Psoas muscle (tissue), 8 donors: ENCODE measurements around the gene MESP1. TPM values are rescaled to one million over a fixed set of nuclear protein-coding genes. Genes with fewer than 3 reads are reported as not detected.
A peak's percentile ranks its signal among the peaks of the same experiment; 100 is the strongest.

Source experiments
- ATAC-seq, 4 donors: fragments of 200-7000 bp; cut with Tn5 transposase; one replicate each; pipeline ENCODE4 v1.9.1; 2020; ENCODE audit warnings: moderate library complexity in 3 of 4, mild to moderate bottlenecking in 2 of 4
- DNase-seq, 2 donors: peaks; one replicate each; pipeline ENCODE4 v3.0.0-alpha.2; 2020
- H3K27ac ChIP-seq: fragments of 200-600 bp; one replicate; pipeline ENCODE4 v1.8.0; 2022
- H3K27me3 ChIP-seq, 3 donors: fragments of 200-600 bp in 1 of 3; one replicate each; pipeline versions ENCODE4 v1.6.1 to v1.8.0; 2013 to 2022; ENCODE audit warnings: low read length in 2 of 3, mild to moderate bottlenecking in 2 of 3, moderate library complexity in 1 of 3; ENCODE audit not compliant: insufficient read depth in 3 of 3
- H3K36me3 ChIP-seq, 2 donors: fragments of 200-600 bp in 1 of 2; one replicate each; pipeline versions ENCODE4 v1.6.1 to v1.8.0; 2013 to 2022; ENCODE audit warnings: low read depth in 1 of 2, mild to moderate bottlenecking in 1 of 2, moderate library complexity in 1 of 2; ENCODE audit not compliant: insufficient read depth in 1 of 2
- H3K4me1 ChIP-seq: fragments of 200-600 bp; one replicate; pipeline ENCODE4 v1.8.0; 2022
- H3K4me3 ChIP-seq: fragments of 200-600 bp; one replicate; pipeline ENCODE4 v1.8.0; 2022; ENCODE audit warnings: mild to moderate bottlenecking
- H3K9me3 ChIP-seq: fragments of 200-600 bp; one replicate; pipeline ENCODE4 v1.8.0; 2022
- whole genome bisulfite sequencing, 3 donors: extraction: QIAGEN DNeasy Blood & Tissue Kit; methylation state at CpG; one replicate each; pipeline versions ENCODE4 v1.1.6 to v1.1.7; 2013; 5-methylcytosine and 5-hydroxymethylcytosine counted together
- intact Hi-C, 2 donors: fragments of 100-400 bp; cut with DNase I; formaldehyde crosslinking; loops; one replicate each; pipeline versions ENCODE4 v1.11.0 to v1.14.2; 2022
- polyA plus RNA-seq, 3 donors: library from polyadenylated mRNA; stranded (reverse); fragments of 200-250 nt; gene quantifications; one replicate each; pipeline ENCODE4 v1.2.3, GENCODE V29; 2013
- total RNA-seq, 4 donors: library from RNA; stranded (reverse); fragmentation: NEBNext Ultra II Directional in 2 of 4; extraction: Animal tissue kit (Norgen Biotek cat#: 25700) in 2 of 4; gene quantifications; one replicate each; pipeline versions ENCODE4 v1.2.1 to v1.2.4, GENCODE V29; 2021 to 2023
- TF ChIP-seq, protein P1 (sequence below): fragments of 200-600 bp; IDR thresholded peaks from one replicate; pipeline ENCODE4 v1.8.0; 2022; ENCODE audit warnings: antibody characterized with exemption
- donor health status: healthy with polysubstance abuse.
- donor health status: DM: no; HTN: no; CAD: no; lungs with moderate emphysema.
- donor health status: Bipolar disorder and iron deficiency.
- donor health status: healthy.
- donor health status: DM: yes; HTN: yes; CAD: no.
- donor health status: DM: no; HTN: no; CAD: no.
- donor health status: DM: no; HTN: no; CAD: no.
- donor health status: DM: yes; HTN: yes; CAD: no.

Gene MESP1
- total and polyA plus RNA-seq, 7 donors: 2.5 to 33.6 (median 11.7) TPM

DNA sequence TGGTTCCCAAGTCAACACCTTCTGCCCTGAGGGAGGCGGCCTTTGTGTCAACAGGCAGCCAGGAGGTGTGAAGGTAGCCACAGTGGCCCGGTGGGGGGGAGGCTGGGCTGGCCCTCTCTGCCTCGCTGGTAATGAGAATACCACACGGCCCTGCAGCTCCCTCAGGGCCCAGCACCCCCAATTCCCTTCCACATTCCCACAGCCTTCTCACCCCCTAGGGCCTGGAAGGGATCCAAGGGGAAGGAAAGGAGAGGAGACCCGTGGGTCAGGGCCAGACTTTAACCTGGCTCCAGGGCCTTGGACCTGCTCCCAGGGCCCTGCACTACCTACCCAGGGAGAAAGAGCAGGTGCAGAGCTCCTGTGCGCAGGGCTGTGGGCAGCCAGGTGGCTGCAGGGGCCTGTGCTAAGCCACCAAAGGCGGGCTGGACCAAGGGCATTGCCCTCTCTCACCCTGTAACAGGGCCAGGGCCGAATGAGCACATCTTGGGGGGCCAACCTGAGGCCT, 16.4 kb upstream of the MESP1 start:
- intact Hi-C loops: no loop called here
- H3K27me3 ChIP-seq: no peaks in the 10 kb centered on the region
- H3K4me3 ChIP-seq: no peak overlapping the region
- ATAC-seq: peak in 3 of 4 donors; percentile 9 to 24 (median 15)
- DNase-seq: no peak
- no peaks in the 10 kb centered on the region for H3K9me3 ChIP-seq
- WGBS, 3 donors: 68 to 71% (median 69%) methylated on average over 8 of the region's 8 CpGs
- no peaks in the 10 kb centered on the region for H3K36me3 ChIP-seq
- H3K27ac ChIP-seq: no peak overlapping the region
- TF ChIP-seq, protein P1, sequence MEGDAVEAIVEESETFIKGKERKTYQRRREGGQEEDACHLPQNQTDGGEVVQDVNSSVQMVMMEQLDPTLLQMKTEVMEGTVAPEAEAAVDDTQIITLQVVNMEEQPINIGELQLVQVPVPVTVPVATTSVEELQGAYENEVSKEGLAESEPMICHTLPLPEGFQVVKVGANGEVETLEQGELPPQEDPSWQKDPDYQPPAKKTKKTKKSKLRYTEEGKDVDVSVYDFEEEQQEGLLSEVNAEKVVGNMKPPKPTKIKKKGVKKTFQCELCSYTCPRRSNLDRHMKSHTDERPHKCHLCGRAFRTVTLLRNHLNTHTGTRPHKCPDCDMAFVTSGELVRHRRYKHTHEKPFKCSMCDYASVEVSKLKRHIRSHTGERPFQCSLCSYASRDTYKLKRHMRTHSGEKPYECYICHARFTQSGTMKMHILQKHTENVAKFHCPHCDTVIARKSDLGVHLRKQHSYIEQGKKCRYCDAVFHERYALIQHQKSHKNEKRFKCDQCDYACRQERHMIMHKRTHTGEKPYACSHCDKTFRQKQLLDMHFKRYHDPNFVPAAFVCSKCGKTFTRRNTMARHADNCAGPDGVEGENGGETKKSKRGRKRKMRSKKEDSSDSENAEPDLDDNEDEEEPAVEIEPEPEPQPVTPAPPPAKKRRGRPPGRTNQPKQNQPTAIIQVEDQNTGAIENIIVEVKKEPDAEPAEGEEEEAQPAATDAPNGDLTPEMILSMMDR: no peak
- H3K4me1 ChIP-seq: peaks cover 28% of the 10 kb centered on the region

- no peak overlapping the region for H3K4me3 ChIP-seq
- H3K27me3 ChIP-seq: no peaks in the 10 kb centered on the region
- no peaks in the 10 kb centered on the region for H3K36me3 ChIP-seq
- H3K27ac ChIP-seq: no peak overlapping the region
- DNase-seq (no peak), ATAC-seq (peak; percentile 61 to 78 (median 74))
- intact Hi-C loops: no loop called here
- H3K9me3 ChIP-seq: no peaks in the 10 kb centered on the region
- TF ChIP-seq, protein P1: no peak
- H3K4me1 ChIP-seq: peaks cover 28% of the 10 kb centered on the region
- WGBS, 3 donors: 56 to 65% (median 59%) methylated on average over 16 of the region's 16 CpGs
These were observed 15.6 kb upstream of the MESP1 start for GRCh38 chr15:89766357-89767311.

GRCh38 chr15:89765694-89766093, 14.6 kb upstream of the MESP1 start:
- H3K27me3 ChIP-seq: no peaks in the 10 kb centered on the region
- no peak for DNase-seq
- TF ChIP-seq, protein P1: no peak
- H3K4me1 ChIP-seq: peaks cover 28% of the 10 kb centered on the region
- no peak overlapping the region for H3K4me3 ChIP-seq
- no peak overlapping the region for H3K27ac ChIP-seq
- WGBS, 3 donors: 83 to 95% (median 86%) methylated on average over 1 of the region's 1 CpG
- ATAC-seq: no peak
- H3K9me3 ChIP-seq: no peaks in the 10 kb centered on the region
- intact Hi-C loops: no loop called here
- H3K36me3 ChIP-seq: no peaks in the 10 kb centered on the region

DNA sequence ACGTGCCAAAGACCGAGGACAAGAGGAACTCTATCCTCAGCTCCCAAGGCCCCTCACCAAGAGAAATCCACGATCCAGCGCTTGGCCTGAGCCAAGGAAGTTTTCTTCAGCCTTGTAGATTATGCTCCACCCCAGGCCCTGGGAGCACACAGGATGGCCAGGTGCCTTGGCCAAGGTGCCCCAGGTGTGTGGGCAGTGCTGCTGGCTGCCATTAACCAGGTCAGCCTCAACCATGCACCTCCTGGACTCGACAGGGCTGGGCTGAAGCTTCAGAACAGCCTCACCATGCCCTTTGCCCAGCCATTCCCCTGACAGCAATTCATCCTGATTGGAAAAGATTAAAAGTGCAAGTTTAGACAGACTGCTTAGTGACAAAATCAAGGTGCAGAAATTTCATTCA, 10.9 kb upstream of the MESP1 start:
- intact Hi-C loops: loop anchor here (2.0 kb wide), 1 partner anchor 113 kb away; no protein-coding TSS in a partner anchor
- Histone ChIP-seq H3K27ac (no peak overlapping the region), H3K4me1 (peaks cover 16% of the 10 kb centered on the region), H3K36me3 (no peaks in the 10 kb centered on the region), H3K9me3 (no peaks in the 10 kb centered on the region), H3K4me3 (no peak overlapping the region), H3K27me3 (no peaks in the 10 kb centered on the region)
- 76 to 84% (median 78%) methylated on average over 5 of the region's 5 CpGs for WGBS, 3 donors
- ATAC-seq (no peak), DNase-seq (no peak)
- TF ChIP-seq, protein P1: no peak
